Activated CD8-positive, alpha-beta memory T cell treated with anti-CD3 and anti-CD28 coated beads, Interleukin-2, amount 10 ng/mL, durations not matched to agents 7 days and 5 days (primary cell): ENCODE data around the gene TMEM144. TPM values are rescaled to one million over a fixed set of nuclear protein-coding genes. Genes with fewer than 3 reads are reported as not detected.

Experiments
- ATAC-seq: fragments of 150-1000 bp; cut with Tn5 transposase; one replicate; pipeline ENCODE4 v1.10.0; 2021; ENCODE audit warnings: moderate library complexity
- CTCF ChIA-PET: fragments of 350-600 bp; sonication (Branson Sonifier 250); formaldehyde crosslinking; loops from one replicate; lab custom pipeline; 2021; ENCODE audit warnings: antibody characterized with exemption; lab: Charles Lee
- DNase-seq: peaks from one replicate; pipeline ENCODE4 v3.0.0-alpha.2; 2020
- H3K27ac Mint-ChIP-seq: one replicate; pipeline ENCODE4 v1.8.0; 2021; ENCODE audit warnings: mild to moderate bottlenecking, mixed read lengths
- H3K27me3 Mint-ChIP-seq: one replicate; pipeline ENCODE4 v1.8.0; 2021; ENCODE audit warnings: mixed read lengths
- H3K36me3 Mint-ChIP-seq: one replicate; pipeline ENCODE4 v1.8.0; 2021; ENCODE audit warnings: mild to moderate bottlenecking, mixed read lengths
- H3K4me1 Mint-ChIP-seq: one replicate; pipeline ENCODE4 v1.8.0; 2021; ENCODE audit warnings: mixed read lengths
- H3K4me3 Mint-ChIP-seq: one replicate; pipeline ENCODE4 v1.8.0; 2021; ENCODE audit warnings: mild to moderate bottlenecking, moderate library complexity, mixed read lengths
- H3K9me3 Mint-ChIP-seq: one replicate; pipeline ENCODE4 v1.8.0; 2022; ENCODE audit warnings: low read depth, mixed read lengths
- total RNA-seq, 2 experiments: library from RNA; stranded (reverse); gene quantifications; one replicate each; pipeline ENCODE4 v1.2.3, GENCODE V29; 2021

TMEM144 gene
- total RNA-seq, 2 experiments from 2014 or later = not detected

DNA sequence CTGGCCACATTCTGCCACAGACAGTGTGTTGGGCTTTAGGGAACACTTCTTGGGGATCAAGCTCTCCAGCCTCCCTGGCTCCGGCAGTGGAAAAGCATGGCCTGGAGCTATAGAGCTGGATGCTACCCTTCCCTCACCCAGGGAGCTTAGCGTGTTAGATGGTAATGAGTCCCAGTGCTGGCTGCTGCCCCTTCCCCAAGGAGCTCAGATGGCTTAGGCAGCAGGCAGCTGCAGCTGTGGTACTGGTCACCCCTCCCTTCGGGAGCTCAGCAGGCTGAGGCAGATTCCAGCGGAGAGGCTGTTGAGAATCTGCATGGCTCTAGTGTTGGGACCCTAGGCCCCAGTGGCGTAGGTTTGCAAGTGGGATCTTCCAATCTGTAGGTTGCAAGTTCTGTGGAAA lies 19.5 kb downstream of the TMEM144 start:
- no peaks in the 10 kb centered on the region for H3K4me1 Mint-ChIP-seq
- no peak for ATAC-seq
- CTCF ChIA-PET = no interaction called here
- H3K9me3 Mint-ChIP-seq = no peaks in the 10 kb centered on the region
- H3K36me3 Mint-ChIP-seq = no peaks in the 10 kb centered on the region
- no peak for DNase-seq
- no peaks in the 10 kb centered on the region for H3K27me3 Mint-ChIP-seq
- no peak overlapping the region for H3K4me3 Mint-ChIP-seq
- H3K27ac Mint-ChIP-seq = no peak overlapping the region

DNA sequence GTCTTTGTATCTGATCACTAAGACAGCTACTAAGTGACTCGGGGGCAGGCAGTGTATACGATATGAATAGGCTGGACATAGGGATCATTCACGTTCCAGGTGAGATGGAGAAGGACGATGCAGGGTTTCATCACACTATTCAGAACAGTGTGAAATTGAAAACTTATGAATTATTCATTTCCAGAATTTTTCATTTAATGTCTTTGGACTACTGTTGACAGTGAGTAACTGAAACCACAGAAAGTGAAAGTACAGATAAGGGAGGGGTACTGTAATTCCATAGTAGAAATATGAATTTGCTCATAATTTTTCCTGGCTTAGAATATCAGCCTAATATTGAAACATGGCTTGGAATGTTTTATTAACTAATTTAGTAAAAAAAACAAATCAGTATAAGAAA lies 24.4 kb downstream of the TMEM144 start:
- Mint-ChIP-seq H3K27ac (no peak overlapping the region), H3K4me3 (no peak overlapping the region), H3K4me1 (no peaks in the 10 kb centered on the region), H3K36me3 (no peaks in the 10 kb centered on the region), H3K27me3 (peaks cover 3% of the 10 kb centered on the region), H3K9me3 (no peaks in the 10 kb centered on the region)
- no peak for DNase-seq
- CTCF ChIA-PET = no interaction called here
- no peak for ATAC-seq

DNA sequence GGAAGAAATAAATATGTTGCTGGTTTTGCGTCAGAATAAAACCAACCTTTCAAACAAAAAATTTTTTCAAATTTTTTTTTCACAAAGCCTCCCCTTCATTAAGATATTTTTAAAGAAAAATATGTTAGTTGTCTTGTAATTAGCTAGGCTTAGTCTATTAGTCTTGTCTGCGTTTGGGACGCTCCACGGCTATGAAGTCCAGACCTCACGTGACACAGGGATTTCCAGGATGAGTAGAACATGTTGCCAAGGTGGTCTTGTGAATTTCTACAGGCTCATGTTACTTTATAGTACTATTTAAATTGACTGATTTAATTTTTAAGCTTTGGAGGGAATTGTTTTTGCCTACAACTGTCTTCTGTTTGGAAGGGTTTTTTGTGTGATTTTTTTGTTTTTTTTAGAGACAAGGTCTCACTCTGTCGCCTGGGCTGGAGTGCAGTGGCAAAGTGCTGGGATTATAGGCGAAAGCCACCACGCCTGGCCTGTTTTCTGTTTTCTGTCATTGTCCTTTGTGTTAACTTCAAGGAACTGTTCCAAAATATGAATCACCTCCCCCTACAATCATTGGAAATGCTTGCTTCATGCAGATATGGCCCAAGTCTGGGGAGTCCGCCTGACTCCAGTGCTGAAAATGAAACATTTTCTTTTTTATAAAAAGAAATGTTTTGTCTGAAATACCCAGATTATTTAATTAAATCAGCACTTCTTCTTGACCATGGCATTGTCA lies 26.2 kb downstream of the TMEM144 start:
- DNase-seq = no peak

DNA sequence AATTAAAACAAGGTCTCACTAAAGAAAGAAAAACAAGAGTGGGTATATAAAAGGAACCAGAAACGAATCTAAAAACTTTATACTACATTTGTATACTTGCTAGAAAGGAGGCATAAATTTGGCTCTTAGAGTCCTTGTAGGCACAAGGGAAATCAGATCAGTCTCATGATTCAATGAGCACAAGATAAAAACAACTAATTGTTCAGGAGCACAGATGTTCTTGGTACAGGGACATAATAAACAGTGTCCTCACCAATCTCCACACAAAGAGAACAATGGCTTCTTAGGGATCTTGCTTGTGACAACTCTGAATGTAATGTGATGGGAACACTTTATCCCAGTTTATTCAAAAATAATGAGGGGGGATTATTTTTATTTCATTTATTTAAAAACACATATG lies 28.3 kb downstream of the TMEM144 start:
- ATAC-seq (no peak), DNase-seq (no peak)
- H3K4me3 Mint-ChIP-seq = no peak overlapping the region
- no peaks in the 10 kb centered on the region for H3K4me1 Mint-ChIP-seq
- no peaks in the 10 kb centered on the region for H3K9me3 Mint-ChIP-seq
- H3K36me3 Mint-ChIP-seq = no peaks in the 10 kb centered on the region
- H3K27me3 Mint-ChIP-seq = peaks cover 6% of the 10 kb centered on the region
- CTCF ChIA-PET = no interaction called here
- H3K27ac Mint-ChIP-seq = no peak overlapping the region

More for the DNA sequence above, 26.2 kb downstream of the TMEM144 start:
- Mint-ChIP-seq H3K27ac (no peak overlapping the region), H3K9me3 (no peaks in the 10 kb centered on the region), H3K4me1 (no peaks in the 10 kb centered on the region), H3K36me3 (no peaks in the 10 kb centered on the region), H3K27me3 (peaks cover 3% of the 10 kb centered on the region), H3K4me3 (no peak overlapping the region)
- no peak for ATAC-seq
- CTCF ChIA-PET = no interaction called here

DNA sequence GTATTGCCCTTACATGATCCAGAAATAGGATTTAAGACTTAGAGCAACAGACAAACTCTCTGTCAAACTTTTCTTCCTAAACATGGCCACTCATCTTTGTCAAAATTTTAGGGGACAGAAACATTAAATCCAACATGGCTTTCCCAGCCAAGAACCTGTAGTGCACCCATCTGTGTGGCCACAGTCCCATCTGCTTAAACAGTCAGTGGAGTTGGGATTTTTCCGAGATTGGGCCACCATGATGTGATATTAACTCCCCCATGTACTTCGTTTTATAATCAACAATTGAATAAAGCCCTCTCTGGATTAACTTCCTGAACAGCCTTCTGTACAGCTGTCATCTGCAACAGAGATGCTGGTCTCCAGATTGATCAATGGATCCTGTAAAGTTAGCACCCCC lies 28.9 kb downstream of the TMEM144 start:
- DNase-seq (no peak), ATAC-seq (no peak)
- CTCF ChIA-PET = no interaction called here
- H3K36me3 Mint-ChIP-seq = no peaks in the 10 kb centered on the region
- no peaks in the 10 kb centered on the region for H3K4me1 Mint-ChIP-seq
- H3K9me3 Mint-ChIP-seq = no peaks in the 10 kb centered on the region
- H3K27me3 Mint-ChIP-seq = peaks cover 6% of the 10 kb centered on the region
- no peak overlapping the region for H3K4me3 Mint-ChIP-seq
- no peak overlapping the region for H3K27ac Mint-ChIP-seq

DNA sequence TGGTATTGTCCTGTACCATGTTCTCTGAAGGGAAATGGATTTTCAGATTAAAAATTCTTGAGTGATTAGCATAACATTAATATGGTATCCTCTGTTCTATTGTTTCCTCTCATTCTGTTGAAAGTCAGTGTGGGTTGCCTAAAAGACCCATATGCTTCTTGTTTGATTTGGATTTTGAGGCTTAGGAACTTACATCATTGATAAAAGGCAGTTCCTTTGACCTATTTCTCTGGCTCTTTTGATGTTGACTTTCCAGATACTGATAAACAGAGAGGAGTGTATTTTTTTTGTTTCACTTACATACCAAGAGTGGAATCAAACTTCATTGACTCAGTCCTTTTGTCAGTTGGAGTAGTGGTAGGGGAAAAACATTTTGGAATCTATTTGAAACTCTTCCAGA lies 32.8 kb downstream of the TMEM144 start:
- H3K4me1 Mint-ChIP-seq = no peaks in the 10 kb centered on the region
- CTCF ChIA-PET = interaction anchor here (1.0 kb wide), 1 partner anchor 11 kb away, joined by 3 read pairs; no protein-coding TSS in a partner anchor
- H3K9me3 Mint-ChIP-seq = no peaks in the 10 kb centered on the region
- H3K27me3 Mint-ChIP-seq = peaks cover 8% of the 10 kb centered on the region
- H3K27ac Mint-ChIP-seq = no peak overlapping the region
- DNase-seq = no peak
- ATAC-seq = no peak
- H3K36me3 Mint-ChIP-seq = no peaks in the 10 kb centered on the region
- H3K4me3 Mint-ChIP-seq = no peak overlapping the region

DNA sequence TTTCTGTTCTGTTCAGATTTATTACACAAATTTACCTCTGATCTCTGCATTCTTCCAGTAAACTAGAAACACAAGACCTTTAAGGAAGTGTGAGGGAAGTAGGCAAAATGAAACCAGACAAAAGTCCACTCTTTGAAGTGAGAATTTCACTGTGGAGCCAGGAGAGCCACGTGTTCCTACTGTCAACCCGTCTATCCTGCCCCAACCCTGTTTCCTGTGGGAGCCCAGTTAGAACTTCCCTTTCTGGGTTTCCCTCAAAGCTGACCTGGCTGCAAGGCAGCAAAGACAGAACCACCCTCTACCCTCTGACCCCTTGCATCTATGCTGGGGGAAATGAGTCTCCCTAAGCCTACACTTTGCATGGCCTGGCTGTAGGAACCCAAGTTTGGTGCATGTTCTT lies 40.0 kb downstream of the TMEM144 start:
- CTCF ChIA-PET = no interaction called here
- H3K4me1 Mint-ChIP-seq = peaks cover 4% of the 10 kb centered on the region
- H3K27me3 Mint-ChIP-seq = peaks cover 12% of the 10 kb centered on the region
- no peak overlapping the region for H3K4me3 Mint-ChIP-seq
- no peak for DNase-seq
- H3K27ac Mint-ChIP-seq = no peak overlapping the region
- no peak for ATAC-seq
- H3K9me3 Mint-ChIP-seq = no peaks in the 10 kb centered on the region
- no peaks in the 10 kb centered on the region for H3K36me3 Mint-ChIP-seq

DNA sequence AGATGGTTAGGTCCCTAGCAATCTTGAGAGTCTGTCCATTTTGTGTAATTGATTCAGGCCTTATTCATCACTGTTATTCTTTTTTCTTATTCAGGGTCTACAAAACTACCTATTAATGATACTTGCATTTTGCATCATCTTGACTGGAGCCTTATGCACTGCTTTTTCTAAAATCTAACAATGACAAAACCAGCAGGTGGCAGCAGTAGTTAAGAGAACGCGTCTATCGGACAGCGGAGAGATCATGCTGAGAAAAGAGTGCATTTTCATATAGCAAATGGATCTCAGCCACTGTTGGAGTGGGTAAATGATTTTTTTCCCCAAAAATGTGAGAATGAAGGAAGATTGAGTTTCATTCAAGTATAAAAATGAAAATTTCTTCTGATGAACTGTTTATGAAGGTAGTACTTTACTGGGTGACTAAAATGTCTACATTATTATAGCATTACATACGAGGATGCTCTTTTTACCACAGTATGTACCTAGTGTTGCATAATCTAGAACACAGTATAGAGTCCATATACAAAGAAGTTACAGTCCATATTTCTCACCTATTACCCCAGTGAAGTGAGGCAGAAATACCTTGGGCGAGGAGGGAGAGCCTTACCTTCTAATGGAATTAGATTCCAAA lies 43.2 kb downstream of the TMEM144 start:
- H3K27ac Mint-ChIP-seq = no peak overlapping the region
- CTCF ChIA-PET = interaction anchor here (1.1 to 1.5 kb wide), 2 partner anchors 10 to 949 kb away, joined by 3 read pairs; no protein-coding TSS in a partner anchor
- H3K36me3 Mint-ChIP-seq = no peaks in the 10 kb centered on the region
- ATAC-seq = peak; percentile 76
- no peak overlapping the region for H3K4me3 Mint-ChIP-seq
- no peaks in the 10 kb centered on the region for H3K9me3 Mint-ChIP-seq
- H3K4me1 Mint-ChIP-seq = peaks cover 4% of the 10 kb centered on the region
- peak; percentile 60 for DNase-seq
- peaks cover 12% of the 10 kb centered on the region for H3K27me3 Mint-ChIP-seq

DNA sequence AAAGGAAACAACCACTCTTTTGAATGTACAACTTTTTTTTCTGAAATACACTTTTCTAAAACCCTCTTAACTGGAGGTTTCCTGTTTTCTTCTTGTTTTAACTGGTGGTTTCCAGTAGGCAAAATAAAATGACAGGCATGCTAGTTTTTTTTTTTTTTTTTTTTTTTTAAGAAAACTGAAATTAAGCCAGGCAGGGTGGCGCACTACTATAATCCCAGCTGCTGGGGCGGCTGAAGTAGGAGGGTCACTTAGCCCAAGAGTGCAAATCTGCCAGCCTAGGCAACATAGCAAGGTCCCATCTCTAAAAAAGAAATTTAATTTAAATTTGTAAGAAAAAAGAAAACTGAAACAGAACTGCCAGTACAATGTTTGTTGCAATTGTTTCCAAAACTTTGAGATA lies 44.0 kb downstream of the TMEM144 start:
- CTCF ChIA-PET = interaction anchor here (0.6 to 2.4 kb wide), 6 partner anchors 11 to 949 kb away, joined by 3 to 9 read pairs (median 3); no protein-coding TSS in a partner anchor

DNA sequence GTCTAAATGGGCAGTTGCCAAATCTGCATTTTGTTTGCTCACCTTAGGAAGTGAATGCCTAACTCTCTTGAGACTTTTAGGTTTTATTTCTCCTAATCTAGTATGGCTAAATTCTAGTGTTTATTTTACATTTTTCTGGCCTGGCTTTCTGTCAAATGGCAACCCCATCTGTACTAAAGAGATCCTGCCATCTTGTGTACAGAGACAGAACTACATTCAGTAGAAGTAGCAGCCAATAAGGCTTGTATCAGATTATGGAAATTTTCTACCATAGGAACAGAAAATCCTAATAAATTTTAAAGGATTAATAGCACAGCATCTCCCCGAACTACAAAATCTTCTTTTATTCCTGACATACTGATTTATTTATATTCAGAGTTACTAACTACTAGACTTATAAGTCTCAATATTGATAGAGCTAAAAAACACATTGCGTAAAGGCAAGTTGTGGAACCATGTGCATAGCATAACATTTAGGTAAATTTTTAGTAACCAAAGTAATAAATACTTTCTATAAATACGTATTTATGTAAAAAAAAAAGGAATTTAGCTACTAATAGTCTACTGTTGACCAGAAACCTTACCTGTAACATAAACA lies 45.5 kb downstream of the TMEM144 start:
- Mint-ChIP-seq H3K36me3 (no peaks in the 10 kb centered on the region), H3K4me1 (peaks cover 4% of the 10 kb centered on the region), H3K4me3 (no peak overlapping the region), H3K9me3 (no peaks in the 10 kb centered on the region), H3K27ac (no peak overlapping the region), H3K27me3 (peaks cover 14% of the 10 kb centered on the region)
- DNase-seq (no peak), ATAC-seq (peak; percentile 66)
- CTCF ChIA-PET = interaction anchor here (0.7 to 2.4 kb wide), 4 partner anchors 16 to 265 kb away, joined by 3 to 9 read pairs (median 4); no protein-coding TSS in a partner anchor

More for the DNA sequence above, 44.0 kb downstream of the TMEM144 start:
- H3K36me3 Mint-ChIP-seq = no peaks in the 10 kb centered on the region
- H3K9me3 Mint-ChIP-seq = no peaks in the 10 kb centered on the region
- H3K4me3 Mint-ChIP-seq = no peak overlapping the region
- ATAC-seq (no peak), DNase-seq (no peak)
- H3K27ac Mint-ChIP-seq = no peak overlapping the region
- peaks cover 14% of the 10 kb centered on the region for H3K27me3 Mint-ChIP-seq
- peaks cover 4% of the 10 kb centered on the region for H3K4me1 Mint-ChIP-seq

DNA sequence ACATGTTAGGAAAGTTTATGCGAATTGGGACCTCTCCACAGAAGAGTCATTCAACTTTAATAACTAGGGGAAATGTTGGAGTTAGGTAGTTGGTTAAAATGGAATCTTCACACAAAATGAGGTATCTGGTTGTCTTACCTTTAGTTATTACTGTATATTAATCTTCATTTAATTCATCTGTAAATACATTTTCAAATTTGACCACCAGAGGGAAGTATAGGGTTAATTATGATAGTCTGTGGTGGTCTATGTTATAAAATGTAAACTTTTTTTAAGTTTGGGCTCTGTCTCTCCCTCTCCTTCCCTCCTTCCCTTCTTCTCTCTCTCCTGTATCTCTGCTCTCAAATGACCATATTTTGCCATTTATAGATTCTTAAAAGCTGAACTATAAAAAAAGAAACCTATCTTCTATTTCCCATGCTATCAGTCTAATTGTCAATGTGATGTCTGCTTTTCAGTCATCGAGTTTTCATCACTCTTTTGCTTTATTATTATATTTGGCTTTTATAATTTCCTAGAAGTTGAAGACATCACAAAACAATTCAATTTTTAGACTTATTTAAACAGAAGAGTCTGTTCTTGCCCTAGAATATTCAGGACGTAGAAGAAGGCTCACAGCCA lies 49.8 kb downstream of the TMEM144 start:
- no peaks in the 10 kb centered on the region for H3K9me3 Mint-ChIP-seq
- CTCF ChIA-PET = no interaction called here
- no peak overlapping the region for H3K27ac Mint-ChIP-seq
- no peak overlapping the region for H3K4me3 Mint-ChIP-seq
- ATAC-seq (no peak), DNase-seq (no peak)
- peaks cover 2% of the 10 kb centered on the region for H3K27me3 Mint-ChIP-seq
- no peaks in the 10 kb centered on the region for H3K4me1 Mint-ChIP-seq
- no peaks in the 10 kb centered on the region for H3K36me3 Mint-ChIP-seq

DNA sequence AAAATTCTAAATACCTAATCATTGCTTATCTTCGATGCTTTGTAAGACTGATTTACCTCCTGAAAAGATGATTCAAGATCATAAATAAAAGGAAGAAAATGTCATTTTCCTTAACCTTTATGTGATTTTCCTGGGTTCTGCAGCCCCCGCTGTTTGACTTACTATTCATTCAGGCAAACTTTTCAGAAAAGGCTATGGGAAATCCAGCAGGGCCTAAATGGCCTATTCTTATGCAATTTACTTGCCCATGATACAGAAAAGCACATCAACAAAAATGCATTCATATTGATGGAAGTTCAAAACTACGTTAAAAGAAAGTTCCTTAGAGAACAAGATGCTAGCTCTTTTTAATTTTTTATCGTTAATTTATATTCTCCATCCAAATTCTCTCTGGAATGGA lies 51.2 kb downstream of the TMEM144 start:
- Mint-ChIP-seq H3K4me1 (no peaks in the 10 kb centered on the region), H3K4me3 (no peak overlapping the region), H3K36me3 (no peaks in the 10 kb centered on the region), H3K9me3 (no peaks in the 10 kb centered on the region), H3K27ac (no peak overlapping the region), H3K27me3 (peaks cover 2% of the 10 kb centered on the region)
- DNase-seq (no peak), ATAC-seq (no peak)
- CTCF ChIA-PET = no interaction called here

DNA sequence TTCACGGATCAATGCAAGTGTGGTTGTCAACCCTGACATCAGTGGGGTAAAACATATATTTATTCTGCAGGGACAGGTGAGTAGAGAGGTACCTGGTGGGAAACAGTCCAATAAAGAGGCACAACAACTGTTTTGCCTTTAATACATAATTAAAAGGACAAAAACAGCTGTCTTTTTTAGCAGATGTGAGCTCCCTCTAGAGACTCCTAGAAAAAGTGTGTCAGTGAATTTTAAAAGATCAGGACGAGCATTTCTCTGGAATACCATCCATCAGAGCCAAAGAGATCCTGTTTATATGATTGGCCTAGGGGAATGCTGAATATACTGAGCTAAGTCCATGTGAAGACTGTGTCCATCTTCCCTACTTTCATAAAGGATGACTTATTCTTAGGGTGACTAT lies 58.3 kb downstream of the TMEM144 start:
- Mint-ChIP-seq H3K4me3 (no peak overlapping the region), H3K4me1 (no peaks in the 10 kb centered on the region), H3K27me3 (peaks cover 5% of the 10 kb centered on the region), H3K27ac (no peak overlapping the region), H3K36me3 (no peaks in the 10 kb centered on the region), H3K9me3 (no peaks in the 10 kb centered on the region)
- CTCF ChIA-PET = no interaction called here
- DNase-seq (no peak), ATAC-seq (no peak)
